IMR-90 (cell line): ENCODE results near the gene MZF1. TPM values are rescaled to one million over a fixed set of nuclear protein-coding genes. Genes with fewer than 3 reads are reported as not detected.
A peak's percentile ranks its signal among the peaks of the same experiment; 100 is the strongest.

Experiments used
- ATAC-seq: fragments of 200-7000 bp; cut with Tn5 transposase; 2 replicates; pipeline ENCODE4 v1.9.1; 2020; ENCODE audit warnings: low read depth, mild to moderate bottlenecking, moderate library complexity
- BruUV-seq: library from RNA; stranded (reverse); fragments of 400-500 nt; replicated peaks from 2 replicates; lab custom pipeline; 2021; lab: Mats Ljungman, UMichigan
- CTCF ChIA-PET: fragments of 300-600 bp; formaldehyde crosslinking; extraction: SDS; loops from one replicate; lab custom pipeline; 2021; ENCODE audit warnings: antibody characterized with exemption; lab: Yijun Ruan, JAX
- POLR2A ChIA-PET: fragments of 300-600 bp; sonication (Branson Sonifier 250); formaldehyde crosslinking; loops from one replicate; lab custom pipeline; 2022; ENCODE audit warnings: antibody characterized with exemption; ENCODE audit not compliant: unreplicated experiment; lab: Charles Lee
- DNase-seq: peaks from one replicate; pipeline ENCODE4 v3.0.0; 2013
- H2AFZ ChIP-seq: replicated peaks from 2 replicates; pipeline ENCODE3; 2013; ENCODE audit warnings: low read length, mild to moderate bottlenecking; ENCODE audit not compliant: poor library complexity
- H2AK5ac ChIP-seq: 2 replicates; pipeline ENCODE4 v1.6.1; 2013; ENCODE audit warnings: low read depth, low read length, inconsistent platforms
- H2AK9ac ChIP-seq: replicated peaks from 2 replicates; pipeline ENCODE3; 2013; ENCODE audit warnings: mild to moderate bottlenecking, low read depth, low read length, moderate library complexity; ENCODE audit not compliant: poor library complexity
- H2BK120ac ChIP-seq: 2 replicates; pipeline ENCODE4 v1.6.1; 2013; ENCODE audit warnings: low read depth, low read length, inconsistent platforms
- H2BK15ac ChIP-seq: 3 replicates; pipeline ENCODE4 v1.6.1; 2013; ENCODE audit warnings: low read depth, low read length, inconsistent platforms
- H2BK20ac ChIP-seq: 2 replicates; pipeline ENCODE4 v1.6.1; 2013; ENCODE audit warnings: low read depth, mild to moderate bottlenecking, inconsistent platforms, low read length, moderate library complexity
- H2BK5ac ChIP-seq: 2 replicates; pipeline ENCODE4 v1.6.1; 2013; ENCODE audit warnings: mild to moderate bottlenecking, low read depth, low read length, inconsistent platforms; ENCODE audit not compliant: poor library complexity, severe bottlenecking
- H3K14ac ChIP-seq: replicated peaks from 2 replicates; pipeline ENCODE4 v1.6.1; 2013; ENCODE audit warnings: low read depth, low read length, inconsistent platforms
- H3K18ac ChIP-seq: 2 replicates; pipeline ENCODE4 v1.6.1; 2013; ENCODE audit warnings: low read depth, low read length, control low read depth
- H3K23ac ChIP-seq: 2 replicates; pipeline ENCODE4 v1.6.1; 2013; ENCODE audit warnings: low read depth, low read length, inconsistent platforms
- H3K27ac ChIP-seq: 2 replicates; pipeline ENCODE4 v1.5.1; 2013; ENCODE audit warnings: mild to moderate bottlenecking, control low read depth, low read length; ENCODE audit not compliant: insufficient read depth
- H3K27me3 ChIP-seq: 2 replicates; pipeline ENCODE4 v1.6.1; 2013; ENCODE audit warnings: low read length; ENCODE audit not compliant: control insufficient read depth, insufficient read depth
- H3K36me3 ChIP-seq: 2 replicates; pipeline ENCODE4 v1.6.1; 2013; ENCODE audit warnings: low read length, mixed read lengths; ENCODE audit not compliant: control insufficient read depth, insufficient read depth
- H3K4ac ChIP-seq: 2 replicates; pipeline ENCODE4 v1.6.1; 2013; ENCODE audit warnings: low read depth, low read length, inconsistent platforms
- H3K4me1 ChIP-seq: 2 replicates; pipeline ENCODE4 v1.6.1; 2013; ENCODE audit warnings: low read length, mixed read lengths; ENCODE audit not compliant: control insufficient read depth, insufficient read depth
- H3K4me2 ChIP-seq: 2 replicates; pipeline ENCODE4 v1.6.1; 2013; ENCODE audit warnings: low read depth, mild to moderate bottlenecking, control low read depth, low read length, moderate library complexity
- H3K4me3 ChIP-seq: 2 replicates; pipeline ENCODE4 v1.5.1; 2013; ENCODE audit warnings: low read depth, mild to moderate bottlenecking, control low read depth, low read length, moderate library complexity; ENCODE audit not compliant: insufficient read depth
- H3K56ac ChIP-seq: 2 replicates; pipeline ENCODE4 v1.6.1; 2013; ENCODE audit warnings: low read length, inconsistent platforms; ENCODE audit not compliant: insufficient read depth; ENCODE audit errors: extremely low read depth
- H3K79me1 ChIP-seq, 2 experiments: 2 replicates each; pipeline ENCODE4 v1.6.1; 2013; ENCODE audit warnings: low read length in 2 of 2, inconsistent platforms in 1 of 2, low read depth in 1 of 2
- H3K9ac ChIP-seq: 2 replicates; pipeline ENCODE4 v1.6.1; 2013; ENCODE audit warnings: low read depth, low read length, control low read depth
- H3K9me1 ChIP-seq: 2 replicates; pipeline ENCODE4 v1.6.1; 2013; ENCODE audit warnings: low read length, inconsistent platforms; ENCODE audit not compliant: insufficient read depth
- H3K9me3 ChIP-seq: 2 replicates; pipeline ENCODE4 v1.6.1; 2013; ENCODE audit warnings: low read length; ENCODE audit not compliant: control insufficient read depth, insufficient read depth
- H4K20me1 ChIP-seq: 2 replicates; pipeline ENCODE4 v1.6.1; 2013; ENCODE audit warnings: low read length, inconsistent platforms; ENCODE audit not compliant: insufficient read depth
- H4K5ac ChIP-seq: 2 replicates; pipeline ENCODE4 v1.6.1; 2013; ENCODE audit warnings: mild to moderate bottlenecking, low read depth, low read length, control low read depth
- H4K8ac ChIP-seq, 2 experiments: 2 replicates each; pipeline ENCODE4 v1.6.1; 2013; ENCODE audit warnings: low read depth in 2 of 2, low read length in 2 of 2, control low read depth in 1 of 2, inconsistent platforms in 1 of 2
- H4K91ac ChIP-seq: 2 replicates; pipeline ENCODE4 v1.6.1; 2013; ENCODE audit warnings: low read depth, low read length, inconsistent platforms; ENCODE audit not compliant: insufficient read depth
- CEBPB ChIP-seq: IDR thresholded peaks from 2 replicates; pipeline ENCODE4 v1.6.1; 2012; ENCODE audit warnings: low read depth, low read length, improper control_type of control experiment
- CHD1 ChIP-seq: IDR thresholded peaks from 2 replicates; pipeline ENCODE4 v1.6.1; 2012; ENCODE audit warnings: low read depth, low read length, improper control_type of control experiment
- FOS ChIP-seq: fragments of 150-350 bp; IDR thresholded peaks from 2 replicates; pipeline ENCODE4 v1.6.1; 2016; ENCODE audit warnings: low read depth, low read length
- MAFK ChIP-seq: IDR thresholded peaks from 2 replicates; pipeline ENCODE4 v1.6.1; 2012; ENCODE audit warnings: low read depth, low read length, improper control_type of control experiment
- MAZ ChIP-seq: IDR thresholded peaks from 2 replicates; pipeline ENCODE4 v1.6.1; 2012; ENCODE audit warnings: low read depth, mild to moderate bottlenecking, low read length, improper control_type of control experiment, moderate library complexity, borderline replicate concordance
- MXI1 ChIP-seq: IDR thresholded peaks from 2 replicates; pipeline ENCODE4 v1.6.1; 2012; ENCODE audit warnings: low read depth, mild to moderate bottlenecking, low read length, moderate library complexity, borderline replicate concordance
- POLR2A ChIP-seq: IDR thresholded peaks from 2 replicates; pipeline ENCODE4 v1.6.1; 2012; ENCODE audit warnings: mild to moderate bottlenecking, low read depth, low read length
- RAD21 ChIP-seq: IDR thresholded peaks from 2 replicates; pipeline ENCODE4 v1.6.1; 2012; ENCODE audit warnings: low read length, improper control_type of control experiment
- RCOR1 ChIP-seq: IDR thresholded peaks from 2 replicates; pipeline ENCODE4 v1.6.1; 2012; ENCODE audit warnings: mild to moderate bottlenecking, low read length, improper control_type of control experiment; ENCODE audit not compliant: insufficient replicate concordance
- RFX5 ChIP-seq: IDR thresholded peaks from 2 replicates; pipeline ENCODE4 v1.8.0; 2012; ENCODE audit warnings: low read depth, mild to moderate bottlenecking, low read length, moderate library complexity
- SMC3 ChIP-seq: fragments of 150-350 bp; IDR thresholded peaks from 2 replicates; pipeline ENCODE4 v1.6.1; 2016; ENCODE audit warnings: low read depth, mild to moderate bottlenecking, antibody characterized with exemption, low read length, moderate library complexity
- WGBS, 2 experiments: methylation state at CpG; one replicate each; pipeline versions ENCODE4 v1.1.5 to v1.1.7; 2013; ENCODE audit warnings: missing lambda C conversion rate in 2 of 2; ENCODE audit not compliant: insufficient read length in 1 of 2; ENCODE audit errors: extremely low coverage in 2 of 2; 5-methylcytosine and 5-hydroxymethylcytosine counted together
- dilution Hi-C: fragments of 300-500 bp; cut with HindIII; formaldehyde crosslinking; loops from one replicate; pipeline ENCODE4 v1.14.3; 2018; ENCODE audit warnings: low sequenced_read_pairs; ENCODE audit not compliant: unreplicated experiment
- in situ Hi-C: fragments of 300-500 bp; cut with MboI; formaldehyde crosslinking; loops from 3 replicates; pipeline ENCODE4 v1.14.3; 2019; ENCODE audit warnings: low sequenced_read_pairs, inconsistent platforms, mixed read lengths
- intact Hi-C: fragments of 100-400 bp; cut with micrococcal nuclease; formaldehyde crosslinking; loops from 2 replicates; pipeline ENCODE4 v1.10.0; 2022
- polyA plus RNA-seq, 3 experiments: library from polyadenylated mRNA; depleted of rRNA; stranded (reverse); fragments of >200 nt; gene quantifications; 2 replicates each; pipeline ENCODE4 v1.2.3, GENCODE V29; 2012; ENCODE audit warnings: low replicate concordance in 1 of 3
- total RNA-seq: library from RNA; depleted of rRNA; stranded (reverse); fragments of >200 nt; gene quantifications from 2 replicates; pipeline ENCODE4 v1.2.3, GENCODE V29; 2012
- TF ChIP-seq, protein P1 (sequence below): fragments of 150-350 bp; IDR thresholded peaks from 2 replicates; pipeline ENCODE4 v1.6.1; 2017; ENCODE audit warnings: mild to moderate bottlenecking, antibody characterized with exemption, low read length, low read depth
- TF ChIP-seq, protein P2 (sequence below): conservative IDR thresholded peaks from 2 replicates; pipeline ENCODE4 v1.5.1; 2012; ENCODE audit warnings: mild to moderate bottlenecking, low read depth, low read length, improper control_type of control experiment
- TF ChIP-seq, protein P3 (sequence below): fragments of 150-350 bp; IDR thresholded peaks from 2 replicates; pipeline ENCODE4 v1.6.1; 2016; ENCODE audit warnings: low read depth, mild to moderate bottlenecking, low read length, moderate library complexity, borderline replicate concordance

Gene MZF1
- total and polyA plus RNA-seq, 2 of the 4 experiments (the other 2 are of a cell fraction), result 3.4 to 15.0 TPM

DNA sequence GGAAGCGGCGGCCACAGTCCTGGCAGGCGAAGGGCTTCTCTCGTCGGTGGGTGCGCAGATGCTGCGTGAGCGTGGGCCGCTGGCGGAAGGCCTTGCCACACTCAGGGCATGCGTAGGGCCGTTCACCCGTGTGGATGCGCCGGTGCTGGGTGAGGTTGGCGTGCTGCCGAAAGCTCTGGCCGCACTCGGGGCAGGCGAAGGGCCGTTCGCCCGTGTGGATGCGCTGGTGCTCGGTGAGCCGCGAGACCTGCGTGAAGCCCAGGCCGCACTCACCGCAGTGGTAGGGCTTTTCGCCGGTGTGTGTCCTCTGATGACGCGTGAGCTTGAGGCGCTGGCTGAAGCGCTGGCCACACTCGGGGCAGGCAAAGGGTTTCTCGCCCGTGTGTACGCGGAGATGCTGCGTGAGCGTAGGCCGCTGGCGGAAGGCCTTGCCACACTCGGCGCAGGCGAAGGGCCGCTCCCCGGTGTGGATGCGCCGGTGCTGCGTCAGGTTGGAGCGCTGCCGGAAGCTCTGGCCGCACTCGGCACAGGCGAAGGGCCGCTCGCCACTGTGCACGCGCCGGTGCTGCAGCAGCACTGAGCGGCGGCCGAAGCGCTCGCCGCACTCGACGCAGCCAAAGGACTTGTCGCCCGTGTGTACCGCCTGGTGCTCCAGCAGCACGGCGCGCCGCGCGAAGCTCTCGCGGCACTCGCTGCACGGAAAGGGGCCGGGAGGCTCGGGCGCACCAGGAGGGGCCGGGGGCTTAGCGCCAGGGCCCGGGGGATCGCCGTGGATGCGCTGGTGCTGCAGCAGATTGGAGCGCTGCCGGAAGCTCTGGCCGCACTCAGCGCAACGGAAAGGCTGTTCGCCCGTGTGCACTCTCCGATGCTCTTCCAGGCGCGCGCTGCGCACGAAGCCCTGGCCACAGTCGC lies 10.8 kb downstream of the MZF1 start:
- dilution Hi-C loops, result no loop called here
- no peak overlapping the region for H2BK15ac ChIP-seq
- no peaks in the 10 kb centered on the region for H3K27me3 ChIP-seq
- H2AK5ac ChIP-seq, result peak overlapping the region; percentile 75; the same call in 1 of the 2 replicates
- H3K9me3 ChIP-seq, result no peaks in the 10 kb centered on the region
- peak overlapping the region; percentile 88 for H2AK9ac ChIP-seq
- H3K14ac ChIP-seq, result peak overlapping the region; percentile 45; the same call in 1 of the 2 replicates
- WGBS, 2 experiments, result 8% methylated on average over 96 of the region's 107 CpGs; no CpG with 5 or more reads in 1 of the 2 experiments
- H4K91ac ChIP-seq, result no peak overlapping the region
- H3K4me2 ChIP-seq, result peak overlapping the region; percentile 91
- no peak overlapping the region for H2BK5ac ChIP-seq
- peaks cover 22% of the 10 kb centered on the region for H3K9me1 ChIP-seq
- H2AFZ ChIP-seq, result peak overlapping the region; percentile 90
- H2BK20ac ChIP-seq, result no peak overlapping the region
- peaks cover under 1% of the 10 kb centered on the region; the same call in 1 of the 2 replicates for H3K36me3 ChIP-seq
- ChIA-PET POLR2A (no interaction called here), CTCF (no interaction called here)
- no peak overlapping the region for H2BK120ac ChIP-seq
- H4K5ac ChIP-seq, result peak overlapping the region; percentile 37
- peak overlapping the region; percentile 40 for H3K4me3 ChIP-seq
- peaks cover 7 to 32% of the 10 kb centered on the region in 2 experiments for H3K79me1 ChIP-seq
- DNase-seq (peak; percentile 39), ATAC-seq (no peak)
- H3K27ac ChIP-seq, result no peak overlapping the region; the same call in 1 of the 2 replicates
- peak overlapping the region; percentile 22 for H3K9ac ChIP-seq
- peaks cover 10% of the 10 kb centered on the region for H4K20me1 ChIP-seq
- H3K56ac ChIP-seq, result no peak overlapping the region
- H3K23ac ChIP-seq, result peak overlapping the region; percentile 72; the same call in 1 of the 2 replicates
- peak overlapping the region; percentile 40 to 74; a peak in 3 of 4 replicates for H4K8ac ChIP-seq
- H3K4ac ChIP-seq, result peak overlapping the region; percentile 67
- H3K18ac ChIP-seq, result no peak overlapping the region
- in situ Hi-C loops, result no loop called here
- intact Hi-C loops, result no loop called here
- BruUV-seq, result no TSS peak
- peaks cover 16% of the 10 kb centered on the region for H3K4me1 ChIP-seq
- TF ChIP-seq RCOR1, result no peak
- no peak for TF ChIP-seq MXI1
- TF ChIP-seq, protein P1, sequence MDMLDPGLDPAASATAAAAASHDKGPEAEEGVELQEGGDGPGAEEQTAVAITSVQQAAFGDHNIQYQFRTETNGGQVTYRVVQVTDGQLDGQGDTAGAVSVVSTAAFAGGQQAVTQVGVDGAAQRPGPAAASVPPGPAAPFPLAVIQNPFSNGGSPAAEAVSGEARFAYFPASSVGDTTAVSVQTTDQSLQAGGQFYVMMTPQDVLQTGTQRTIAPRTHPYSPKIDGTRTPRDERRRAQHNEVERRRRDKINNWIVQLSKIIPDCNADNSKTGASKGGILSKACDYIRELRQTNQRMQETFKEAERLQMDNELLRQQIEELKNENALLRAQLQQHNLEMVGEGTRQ, result no peak
- no peak for TF ChIP-seq CHD1
- TF ChIP-seq MAFK, result no peak
- no peak for TF ChIP-seq MAZ
- TF ChIP-seq, protein P2, sequence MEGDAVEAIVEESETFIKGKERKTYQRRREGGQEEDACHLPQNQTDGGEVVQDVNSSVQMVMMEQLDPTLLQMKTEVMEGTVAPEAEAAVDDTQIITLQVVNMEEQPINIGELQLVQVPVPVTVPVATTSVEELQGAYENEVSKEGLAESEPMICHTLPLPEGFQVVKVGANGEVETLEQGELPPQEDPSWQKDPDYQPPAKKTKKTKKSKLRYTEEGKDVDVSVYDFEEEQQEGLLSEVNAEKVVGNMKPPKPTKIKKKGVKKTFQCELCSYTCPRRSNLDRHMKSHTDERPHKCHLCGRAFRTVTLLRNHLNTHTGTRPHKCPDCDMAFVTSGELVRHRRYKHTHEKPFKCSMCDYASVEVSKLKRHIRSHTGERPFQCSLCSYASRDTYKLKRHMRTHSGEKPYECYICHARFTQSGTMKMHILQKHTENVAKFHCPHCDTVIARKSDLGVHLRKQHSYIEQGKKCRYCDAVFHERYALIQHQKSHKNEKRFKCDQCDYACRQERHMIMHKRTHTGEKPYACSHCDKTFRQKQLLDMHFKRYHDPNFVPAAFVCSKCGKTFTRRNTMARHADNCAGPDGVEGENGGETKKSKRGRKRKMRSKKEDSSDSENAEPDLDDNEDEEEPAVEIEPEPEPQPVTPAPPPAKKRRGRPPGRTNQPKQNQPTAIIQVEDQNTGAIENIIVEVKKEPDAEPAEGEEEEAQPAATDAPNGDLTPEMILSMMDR, result no peak
- no peak for TF ChIP-seq SMC3
- TF ChIP-seq POLR2A, result no peak
- TF ChIP-seq, protein P3, sequence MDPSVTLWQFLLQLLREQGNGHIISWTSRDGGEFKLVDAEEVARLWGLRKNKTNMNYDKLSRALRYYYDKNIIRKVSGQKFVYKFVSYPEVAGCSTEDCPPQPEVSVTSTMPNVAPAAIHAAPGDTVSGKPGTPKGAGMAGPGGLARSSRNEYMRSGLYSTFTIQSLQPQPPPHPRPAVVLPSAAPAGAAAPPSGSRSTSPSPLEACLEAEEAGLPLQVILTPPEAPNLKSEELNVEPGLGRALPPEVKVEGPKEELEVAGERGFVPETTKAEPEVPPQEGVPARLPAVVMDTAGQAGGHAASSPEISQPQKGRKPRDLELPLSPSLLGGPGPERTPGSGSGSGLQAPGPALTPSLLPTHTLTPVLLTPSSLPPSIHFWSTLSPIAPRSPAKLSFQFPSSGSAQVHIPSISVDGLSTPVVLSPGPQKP, result no peak
- no peak for TF ChIP-seq RAD21
- no peak for TF ChIP-seq RFX5
- no peak for TF ChIP-seq CEBPB
- no peak for TF ChIP-seq FOS
